HG02870 (cell line): ENCODE data around the gene TSSK3.
"Not testable (repeated sequence)": the region's sequence is repeated elsewhere in the genome, so short reads cannot be mapped to it uniquely, and the experiment has no call there.

ENCODE experiments used
- ATAC-seq: cut with Tn5 transposase; IDR thresholded peaks from one replicate; pipeline ENCODE4 v1.9.1; 2021; ENCODE audit warnings: mild to moderate bottlenecking, moderate library complexity; ENCODE audit not compliant: unreplicated experiment

TSSK3 gene

DNA sequence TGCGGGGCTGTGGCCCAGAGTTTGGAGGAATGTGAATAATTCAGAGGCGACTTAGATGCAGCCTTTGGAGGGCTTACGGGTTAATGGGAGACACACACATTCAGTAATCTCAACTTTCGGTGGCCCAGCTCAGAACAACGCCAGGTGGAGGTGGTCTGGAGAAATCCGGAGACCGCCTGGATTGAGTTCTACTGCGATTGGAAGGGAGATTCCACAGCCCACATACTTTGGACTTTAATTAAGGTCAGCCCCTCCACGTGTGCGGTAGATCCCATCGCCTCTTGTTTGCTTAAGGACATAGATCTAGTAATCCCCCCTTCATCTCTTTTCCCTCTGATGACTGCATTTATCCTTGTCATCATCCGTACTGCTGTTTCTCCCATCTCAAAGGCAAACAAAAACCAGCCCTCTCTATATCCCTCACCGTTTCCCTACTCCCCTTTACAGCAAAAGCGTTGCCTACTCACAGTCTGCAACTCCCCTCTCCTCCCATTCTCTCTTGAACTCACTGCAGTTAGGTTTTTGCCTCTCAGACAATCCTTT lies 32.6 kb downstream of the TSSK3 start:
- ATAC-seq = no peak

DNA sequence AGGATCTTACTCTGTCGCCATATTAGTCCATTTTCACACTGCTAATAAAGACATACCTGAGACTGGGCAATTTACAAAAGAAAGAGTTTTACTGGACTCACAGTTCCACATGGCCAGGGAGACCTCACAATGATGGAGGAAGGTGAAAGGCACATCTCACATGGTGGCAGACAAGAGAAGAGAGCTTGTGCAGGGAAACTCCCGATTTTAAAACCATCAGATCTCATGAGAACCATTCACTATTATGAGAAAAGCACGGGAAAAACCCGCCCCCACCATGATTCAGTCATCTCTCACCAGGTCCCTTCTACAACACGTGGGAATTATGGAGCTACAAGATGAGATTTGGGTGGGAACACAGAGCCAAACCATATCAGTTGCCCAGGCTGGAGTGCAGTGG lies 34.2 kb downstream of the TSSK3 start:
- ATAC-seq = not testable (repeated sequence)

DNA sequence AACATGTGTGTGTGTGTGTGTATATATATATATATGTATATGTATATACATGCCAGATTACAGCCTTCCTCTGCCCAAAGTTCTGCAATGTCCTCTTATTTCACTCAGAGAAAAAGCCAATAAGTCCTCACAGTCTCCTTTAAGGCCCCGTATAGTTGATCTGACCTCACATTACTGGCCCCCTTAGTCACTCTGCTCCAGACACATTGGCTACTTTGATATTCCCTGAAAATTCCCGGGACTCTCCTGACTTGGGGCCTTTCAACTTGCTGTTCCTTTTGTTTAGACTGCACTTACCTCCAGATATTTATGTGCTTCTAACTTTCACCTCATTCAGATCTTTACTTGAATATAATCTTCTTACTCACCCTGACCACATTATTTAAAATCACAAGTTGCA lies 36.1 kb downstream of the TSSK3 start:
- ATAC-seq = no peak

DNA sequence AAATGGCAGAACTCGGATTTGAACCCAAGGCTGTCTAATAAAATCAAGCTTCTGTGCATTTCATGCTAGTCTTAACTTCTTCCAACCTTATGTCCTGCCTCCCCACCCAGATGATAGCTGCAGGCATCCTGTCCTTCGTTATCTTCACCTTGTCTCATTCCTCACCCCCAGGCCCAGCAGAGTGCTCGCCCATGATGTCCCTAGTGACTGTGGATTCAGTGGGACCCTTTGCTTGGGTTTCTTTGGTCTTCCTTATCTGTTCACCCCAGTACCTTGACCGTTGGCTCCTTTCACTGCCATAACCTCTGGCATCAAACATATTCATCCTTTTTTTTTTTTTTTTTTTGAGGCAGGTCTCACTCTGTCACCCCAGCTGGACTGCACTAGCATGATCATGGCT lies 37.5 kb downstream of the TSSK3 start:
- no peak for ATAC-seq

DNA sequence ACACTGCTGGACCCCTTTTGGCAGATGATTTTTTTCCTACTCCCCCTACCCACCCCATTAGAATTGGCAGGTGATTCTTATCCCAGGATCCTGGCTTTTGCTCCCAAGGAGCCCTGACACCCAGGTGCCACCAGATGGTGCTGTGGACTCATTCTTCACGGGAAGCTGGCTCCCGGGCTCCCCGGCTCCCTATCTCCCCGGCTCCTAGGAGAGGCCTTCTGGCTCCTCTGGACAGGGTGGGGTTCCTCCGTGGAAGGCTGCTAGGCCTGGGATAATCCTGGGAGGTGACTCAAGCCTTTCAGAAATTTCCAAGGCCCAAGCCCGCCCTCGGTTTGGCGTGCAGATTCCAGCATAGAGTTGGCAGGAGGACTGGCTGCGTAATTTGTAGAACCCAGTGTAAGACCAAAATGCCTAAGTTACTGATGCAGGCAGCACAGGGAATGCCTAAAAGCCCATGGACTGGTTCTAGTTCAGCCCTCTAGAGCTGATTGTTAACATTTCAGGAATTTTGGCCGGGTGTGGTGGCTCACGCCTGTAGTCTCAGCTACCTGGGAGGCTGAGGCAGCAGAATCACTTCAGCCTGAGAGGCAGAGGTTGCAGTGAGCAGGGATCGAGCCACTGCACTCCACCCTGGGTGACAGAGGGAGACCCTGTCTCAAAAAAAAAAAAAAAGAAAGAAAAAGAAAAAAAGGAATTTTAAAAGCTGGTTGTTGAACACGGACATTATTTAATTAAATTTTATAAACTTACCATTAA lies 38.7 kb downstream of the TSSK3 start:
- no peak for ATAC-seq

DNA sequence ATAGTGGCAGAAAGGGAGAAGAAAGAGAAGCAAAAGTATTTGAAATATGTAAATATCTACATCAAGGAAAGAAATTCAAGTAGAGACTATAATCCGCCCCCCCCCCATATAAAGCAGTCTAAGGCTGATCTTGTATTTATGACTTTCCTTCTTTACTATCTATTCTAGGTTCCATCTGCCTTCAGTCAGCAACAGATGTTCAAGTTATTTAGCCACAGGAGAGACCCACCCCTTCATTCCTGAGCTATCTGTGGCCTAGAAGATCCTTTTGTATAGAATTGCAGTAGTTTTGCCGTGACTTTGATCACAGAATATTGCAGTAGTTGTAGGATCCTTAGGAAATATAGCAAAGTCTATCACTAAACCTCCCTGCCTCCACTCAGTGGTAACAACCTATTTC lies 42.6 kb downstream of the TSSK3 start:
- ATAC-seq = no peak

DNA sequence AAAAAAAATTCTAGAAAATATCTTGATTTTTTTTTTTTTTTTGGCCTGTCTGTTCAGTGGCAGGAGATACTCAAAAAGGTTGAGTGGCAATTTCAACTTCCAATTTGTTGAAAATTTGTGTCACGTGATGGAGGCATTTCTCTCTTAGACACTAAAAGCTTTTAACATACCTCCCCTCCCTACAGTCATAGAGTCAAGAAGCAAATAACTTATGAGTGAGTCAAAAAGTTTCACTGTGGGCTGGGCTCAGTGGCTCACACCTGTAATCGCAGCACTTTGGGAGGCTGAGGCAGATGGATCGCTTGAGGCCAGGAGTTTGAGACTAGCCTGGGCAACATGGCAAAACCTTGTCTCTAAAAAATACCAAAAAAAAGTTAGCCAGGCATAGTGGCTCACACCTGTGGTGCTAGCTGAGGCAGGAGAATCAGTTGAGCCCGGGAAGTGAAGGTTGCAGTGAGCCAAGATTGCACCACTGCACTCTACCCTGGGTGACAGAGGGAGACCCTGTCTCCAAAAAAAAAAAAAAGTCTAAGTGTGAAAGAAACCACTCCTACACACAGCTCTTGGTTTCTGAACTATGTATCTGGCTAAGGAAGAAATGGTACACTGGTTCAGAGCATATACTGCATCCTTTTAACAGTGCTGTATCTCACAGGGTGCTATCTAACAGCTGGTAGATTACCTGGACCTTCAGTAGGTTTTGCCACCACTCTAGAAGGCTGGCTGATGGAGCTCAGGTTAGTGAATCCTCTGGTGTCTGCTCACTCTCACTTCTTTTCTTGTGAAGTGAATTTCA lies 43.5 kb downstream of the TSSK3 start:
- ATAC-seq = no peak

DNA sequence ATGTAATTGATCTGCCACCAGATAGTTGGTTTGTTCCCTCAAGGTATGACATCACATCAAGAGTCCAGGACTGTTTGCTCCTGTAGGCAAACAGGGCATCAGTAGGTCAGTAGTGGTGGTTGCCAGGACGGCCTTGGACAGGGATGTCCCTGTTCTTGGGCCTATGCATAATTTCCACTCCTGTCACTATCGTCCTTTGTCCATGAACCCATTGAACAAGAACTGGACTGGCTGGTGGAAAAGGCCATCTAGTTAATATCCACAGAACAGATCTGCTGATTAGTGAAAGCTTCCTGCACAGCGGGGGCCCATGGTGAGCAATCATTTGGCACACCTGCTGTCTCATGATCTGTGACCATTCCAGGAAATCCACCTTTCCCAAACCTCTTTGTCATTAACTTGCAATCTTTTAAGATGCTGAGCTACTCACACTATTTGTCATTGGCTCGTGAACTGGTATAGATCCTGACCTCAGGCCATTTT lies 44.3 kb downstream of the TSSK3 start:
- ATAC-seq = no peak

DNA sequence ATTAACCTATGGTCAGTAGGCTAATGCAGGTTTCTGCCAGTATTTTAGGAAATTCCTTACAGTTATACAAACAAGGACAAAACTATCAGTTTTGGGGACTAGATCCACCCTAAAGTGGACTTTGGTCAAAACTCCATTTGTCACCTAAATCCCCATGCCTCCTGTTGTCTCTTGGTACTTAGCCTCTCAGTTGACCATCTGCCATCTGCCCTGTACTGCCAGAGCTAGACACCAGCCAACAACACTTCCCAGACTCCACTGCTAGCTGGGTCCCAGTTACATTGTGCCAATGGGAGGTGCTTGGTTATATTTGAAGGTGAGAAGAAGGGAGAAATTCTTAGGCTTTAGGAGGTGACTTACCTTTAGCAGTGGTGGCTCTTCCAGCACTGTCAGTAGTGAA lies 48.9 kb downstream of the TSSK3 start:
- ATAC-seq = no peak

DNA sequence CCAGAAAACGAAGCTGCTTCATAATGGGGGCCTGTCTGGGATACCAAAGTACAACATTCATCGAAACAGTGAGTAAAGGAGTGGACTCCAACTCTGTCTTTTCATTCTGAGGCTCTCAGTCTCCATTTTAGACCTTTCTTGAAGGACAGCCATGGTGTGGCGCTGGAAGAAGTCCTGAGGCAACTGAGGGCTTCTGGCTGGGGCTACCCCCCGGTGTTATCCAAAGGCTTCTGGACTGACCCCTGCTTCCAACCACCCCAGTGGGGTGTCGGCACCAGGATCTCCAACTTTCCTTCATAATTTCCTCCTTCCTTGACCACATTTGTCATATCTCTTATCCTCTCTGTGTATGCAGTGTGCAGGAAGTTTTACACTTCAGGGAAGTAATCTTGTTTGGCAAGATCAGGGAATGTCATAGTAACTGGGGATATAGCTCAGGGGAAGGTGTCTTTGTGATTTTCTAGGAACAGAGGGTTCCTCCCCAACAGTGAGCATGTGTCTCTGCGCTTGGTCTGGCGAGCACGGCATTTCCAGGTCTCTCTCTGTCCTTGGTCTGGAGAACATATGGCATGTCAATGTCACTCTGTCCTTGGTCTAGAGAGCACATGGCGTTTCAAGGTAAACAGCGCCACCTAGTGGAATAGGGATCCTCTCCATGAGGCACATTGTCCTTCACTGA lies 51.3 kb downstream of the TSSK3 start:
- no peak for ATAC-seq
